ENCODE results near the gene ATP8A2. TPM values are rescaled to one million over a fixed set of nuclear protein-coding genes. Genes with fewer than 3 reads are reported as not detected.

The ATP8A2 gene
- total and polyA plus RNA-seq, 11 donors, result 0.01 to 0.29 (median 0.05) TPM; not detected in 2

DNA sequence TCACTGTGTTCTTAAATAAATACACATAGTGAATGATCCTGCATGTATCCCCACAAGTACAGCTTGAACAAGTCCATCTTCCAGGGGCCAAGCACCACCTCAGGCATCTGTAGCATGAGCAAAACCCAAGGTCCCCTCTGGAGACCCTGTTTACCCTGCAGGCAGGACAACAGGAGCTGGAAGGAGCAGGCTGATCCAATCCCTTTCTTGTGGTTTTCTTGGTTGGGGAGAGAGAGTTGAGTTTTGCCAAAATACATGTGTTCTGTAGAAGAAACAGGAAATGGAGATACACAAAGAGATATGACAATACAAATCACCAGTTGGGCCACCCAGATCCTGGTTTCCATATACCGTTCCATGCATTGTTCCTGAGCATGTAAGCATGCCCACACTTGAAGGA, 587.2 kb downstream of the ATP8A2 start:
- no peaks in the 10 kb centered on the region for H3K36me3 ChIP-seq
- H3K27me3 ChIP-seq, result peaks cover 0 to 6% (median 0%) of the 10 kb centered on the region in 9 donors
- intact Hi-C loops (cut with DNase I), result no loop called here
- H3K4me3 ChIP-seq, result no peak overlapping the region
- H3K4me1 ChIP-seq, result no peaks in the 10 kb centered on the region
- peaks cover 0 to 12% (median 0%) of the 10 kb centered on the region in 12 donors for H3K9me3 ChIP-seq
- DNase-seq (no peak), ATAC-seq (no peak)
- TF ChIP-seq POLR2A (IDR thresholded peaks at IDR 0.05) (no peak), CTCF (IDR thresholded peaks at IDR 0.05) (no peak)
- 80 to 98% (median 91%) methylated on average over 1 of the region's 1 CpG for WGBS, 4 donors
- no peak overlapping the region for H3K27ac ChIP-seq

- Histone ChIP-seq H3K4me3 (no peak overlapping the region), H3K27ac (no peak overlapping the region), H3K27me3 (no peaks in the 10 kb centered on the region), H3K4me1 (no peaks in the 10 kb centered on the region), H3K36me3 (no peaks in the 10 kb centered on the region), H3K9me3 (peaks cover 0 to 12% (median 0%) of the 10 kb centered on the region in 12 donors)
- TF ChIP-seq CTCF (IDR thresholded peaks at IDR 0.05) (no peak), POLR2A (IDR thresholded peaks at IDR 0.05) (no peak)
- DNase-seq (no peak), ATAC-seq (no peak)
- intact Hi-C loops (cut with DNase I), result no loop called here
- WGBS, 4 donors, result 90 to 94% (median 92%) methylated on average over 7 of the region's 7 CpGs
These were observed 589.5 kb downstream of the ATP8A2 start for GRCh38 chr13:25961294-25961693.

GRCh38 chr13:25963674-25964073, 591.9 kb downstream of the ATP8A2 start:
- ATAC-seq (peak in 1 of 4 donors; percentile 42), DNase-seq (no peak)
- no peak overlapping the region for H3K4me3 ChIP-seq
- WGBS, 4 donors, result 17 to 54% (median 29%) methylated on average over 4 of the region's 4 CpGs
- TF ChIP-seq POLR2A (IDR thresholded peaks at IDR 0.05) (no peak), CTCF (IDR thresholded peaks at IDR 0.05) (no peak)
- intact Hi-C loops (cut with DNase I), result no loop called here
- H3K9me3 ChIP-seq, result no peaks in the 10 kb centered on the region
- no peaks in the 10 kb centered on the region for H3K4me1 ChIP-seq
- H3K36me3 ChIP-seq, result no peaks in the 10 kb centered on the region
- no peak overlapping the region for H3K27ac ChIP-seq
- no peaks in the 10 kb centered on the region for H3K27me3 ChIP-seq

DNA sequence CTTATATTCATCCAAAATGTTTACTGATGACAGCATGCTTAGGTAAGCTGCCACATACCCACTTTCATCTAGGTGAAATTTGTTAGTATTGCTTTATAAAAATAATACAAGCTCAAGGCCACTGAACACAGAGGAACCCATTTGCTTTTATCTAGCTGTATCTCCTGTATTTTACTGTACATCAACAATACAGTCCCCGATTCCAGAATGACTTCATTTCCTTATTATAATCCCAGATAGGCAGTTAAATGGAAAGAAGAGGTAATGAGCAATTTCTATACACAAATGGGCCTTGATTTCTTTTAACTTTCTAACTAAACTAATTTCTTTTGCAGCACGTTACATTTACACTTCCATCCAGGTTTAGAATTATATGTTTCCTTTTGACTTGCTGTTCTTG, 593.8 kb downstream of the ATP8A2 start:
- H3K9me3 ChIP-seq, result no peaks in the 10 kb centered on the region
- H3K27ac ChIP-seq, result no peak overlapping the region
- H3K27me3 ChIP-seq, result peaks cover 0 to 6% (median 0%) of the 10 kb centered on the region in 9 donors
- ATAC-seq (no peak), DNase-seq (no peak)
- H3K4me1 ChIP-seq, result no peaks in the 10 kb centered on the region
- 52 to 66% (median 57%) methylated on average over 2 of the region's 2 CpGs for WGBS, 4 donors
- intact Hi-C loops (cut with DNase I), result no loop called here
- no peak overlapping the region for H3K4me3 ChIP-seq
- TF ChIP-seq CTCF (IDR thresholded peaks at IDR 0.05), result no peak
- TF ChIP-seq POLR2A (IDR thresholded peaks at IDR 0.05), result no peak
- H3K36me3 ChIP-seq, result no peaks in the 10 kb centered on the region

Measured in heart left ventricle (tissue), 16 donors.